ENCODE measurements around the gene TMEM201. TPM values are rescaled to one million over a fixed set of nuclear protein-coding genes. Genes with fewer than 3 reads are reported as not detected.

The TMEM201 gene
- polyA plus RNA-seq, 1 donor: 17.1 TPM

DNA sequence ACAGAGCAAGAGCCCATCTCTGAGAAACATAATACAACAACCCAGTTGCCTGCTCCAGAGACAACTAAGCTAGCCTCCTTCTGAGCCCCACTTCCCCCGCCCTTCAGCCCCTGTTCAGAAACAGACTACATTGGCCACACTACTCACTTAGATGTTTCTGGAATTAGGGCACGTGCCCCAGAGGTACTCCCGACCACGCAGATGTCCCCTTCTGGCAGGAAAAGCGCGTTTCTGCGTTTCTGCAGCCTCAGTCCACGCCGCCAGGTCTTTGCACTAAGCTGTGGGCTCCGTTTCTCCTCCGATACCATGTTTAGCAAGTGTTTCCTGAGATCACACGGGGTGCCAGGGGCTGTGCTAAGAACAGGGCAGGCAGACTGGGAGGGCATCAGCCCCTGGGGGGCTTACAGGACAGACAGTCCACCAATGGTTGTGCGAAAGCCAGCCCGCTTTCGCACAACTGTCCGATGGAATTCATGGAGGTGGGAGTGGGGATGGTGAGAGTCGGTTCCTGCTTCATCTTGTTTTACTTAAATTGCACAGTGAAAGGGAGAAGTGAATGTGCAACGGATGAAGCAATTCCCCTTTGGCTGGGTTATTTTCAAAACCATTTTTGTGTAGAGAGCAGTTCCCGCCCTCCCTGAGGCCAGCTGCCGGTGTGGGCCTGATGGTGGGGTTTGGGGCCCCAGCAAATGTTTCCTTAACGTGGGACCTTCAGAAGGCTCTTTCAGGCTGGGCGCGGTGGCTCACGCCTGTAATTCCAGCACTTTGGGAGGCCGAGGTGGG lies 65.5 kb downstream of the TMEM201 start:
- DNase-seq: no peak

DNA sequence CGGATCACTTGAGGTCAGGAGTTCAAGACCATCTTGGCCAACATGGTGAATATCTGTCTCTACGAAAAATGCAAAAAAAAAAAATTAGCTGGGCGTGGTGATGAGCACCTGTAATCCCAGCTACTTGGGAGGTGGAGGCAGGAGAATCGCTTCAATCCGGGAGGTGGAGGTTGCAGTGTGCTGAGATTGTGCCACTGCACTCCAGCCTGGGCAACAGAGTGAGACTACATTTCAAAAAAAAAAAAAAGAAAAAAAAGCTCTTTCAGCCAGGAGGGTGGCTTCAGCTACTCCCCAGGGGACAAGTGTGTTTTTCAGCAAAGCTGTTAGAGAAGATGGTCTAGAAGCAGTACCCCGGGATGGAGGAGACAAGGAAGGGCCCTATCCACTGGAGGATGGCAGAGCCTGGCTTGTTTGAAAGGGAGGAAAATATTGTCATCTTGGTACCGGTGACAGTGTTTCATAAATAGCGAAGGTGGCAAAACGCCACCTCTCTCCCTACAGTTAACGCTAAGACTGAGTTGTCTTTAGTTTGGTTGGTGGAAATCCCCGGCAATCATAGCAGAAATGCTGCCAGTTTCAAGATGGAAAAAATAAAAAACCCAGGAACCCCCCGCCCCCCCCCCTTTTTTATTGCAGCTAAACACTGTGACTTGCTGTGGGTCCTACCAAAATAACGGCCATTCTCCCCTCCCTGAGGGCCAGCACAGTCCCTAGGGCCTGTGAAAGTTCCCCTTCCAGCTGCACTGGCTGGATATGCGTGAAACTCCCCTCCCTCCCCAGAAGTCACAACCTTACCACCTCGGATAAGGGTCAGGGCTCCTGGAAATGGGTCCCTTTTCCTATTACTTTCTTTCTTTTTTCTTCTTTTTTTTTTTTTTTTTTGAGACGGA lies 66.4 kb downstream of the TMEM201 start:
- DNase-seq: no peak

DNA sequence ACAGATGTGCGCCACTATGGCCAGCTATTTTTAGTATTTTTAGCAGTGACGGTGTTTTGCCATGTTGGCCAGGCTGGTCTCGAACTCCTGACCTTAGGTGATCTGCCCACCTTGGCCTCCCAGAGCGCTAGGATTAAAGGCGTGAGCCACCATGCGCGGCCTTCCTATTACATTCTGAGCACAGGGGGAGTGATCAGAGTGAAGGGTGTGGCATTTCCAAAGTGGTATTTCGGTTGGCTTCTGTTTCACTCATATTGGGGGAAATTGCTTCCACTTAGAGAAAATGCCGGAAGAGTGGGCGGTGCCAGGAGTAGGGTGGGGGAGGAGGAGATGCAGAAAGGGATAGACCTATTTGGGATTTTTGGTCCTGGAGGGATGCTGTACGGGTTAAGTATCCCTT lies 67.1 kb downstream of the TMEM201 start:
- no peak for DNase-seq

DNA sequence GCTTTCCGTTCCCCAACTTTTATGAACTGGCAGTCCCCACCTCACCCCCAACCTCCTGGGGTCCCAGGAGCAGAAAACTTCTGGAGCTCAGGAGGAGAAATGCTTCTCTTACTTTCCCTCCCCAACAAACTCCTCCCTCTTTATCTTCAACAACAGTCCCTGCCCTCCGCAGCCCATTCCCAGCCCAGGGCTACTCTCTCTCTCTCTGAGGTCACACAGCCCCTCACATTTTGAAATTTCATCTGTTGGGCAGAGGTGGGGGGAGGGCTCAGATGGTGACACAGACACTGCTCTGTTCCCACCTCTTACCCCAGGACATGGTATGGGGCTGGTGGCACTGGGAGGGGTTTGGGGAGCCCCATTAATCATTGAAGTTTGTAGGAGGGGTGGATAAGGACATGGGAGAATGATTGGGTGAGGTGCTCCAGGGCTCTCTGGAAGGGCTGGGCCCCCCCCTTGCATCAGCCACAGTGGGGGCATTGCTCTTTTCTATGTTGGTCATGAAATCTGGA lies 68.9 kb downstream of the TMEM201 start:
- no peak for DNase-seq

DNA sequence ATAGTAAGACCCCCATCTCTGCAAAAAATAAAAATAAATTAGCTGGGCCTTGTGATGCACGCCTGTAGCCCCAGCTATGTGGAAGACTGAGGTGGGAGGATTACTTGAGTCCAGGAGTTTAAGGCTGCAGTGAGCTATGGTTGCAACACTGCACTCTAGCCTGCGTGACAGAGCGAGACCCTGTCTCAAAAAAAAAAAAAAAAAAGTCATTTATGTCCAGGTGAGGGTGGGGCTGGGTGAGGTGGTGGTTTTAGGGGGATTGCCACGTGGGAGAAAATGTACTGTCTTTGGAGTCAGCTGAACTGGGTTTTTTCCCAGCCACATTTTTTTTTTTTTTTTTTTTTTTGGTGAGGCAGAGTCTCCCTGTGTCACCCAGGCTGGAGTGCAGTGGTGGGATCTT lies 69.5 kb downstream of the TMEM201 start:
- no peak for DNase-seq

DNA sequence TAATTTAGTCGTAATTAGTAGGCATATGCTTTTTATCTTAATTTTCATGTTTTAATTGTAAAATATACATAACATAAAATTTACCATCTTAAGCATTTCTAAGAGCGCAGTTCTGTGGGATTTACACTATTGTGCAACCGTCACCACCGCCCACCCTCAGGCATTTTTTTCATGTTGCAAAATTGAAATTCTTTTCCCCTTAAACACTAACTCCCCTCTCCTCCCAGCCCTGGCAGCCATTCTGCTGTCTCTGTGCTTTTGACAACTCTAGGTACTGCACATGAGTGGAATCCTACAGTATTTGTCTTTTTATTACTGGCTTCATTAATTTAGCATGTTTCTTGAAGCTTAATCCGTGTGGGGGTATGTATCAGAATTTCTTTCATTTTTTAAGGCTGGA lies 70.6 kb downstream of the TMEM201 start:
- DNase-seq: no peak

DNA sequence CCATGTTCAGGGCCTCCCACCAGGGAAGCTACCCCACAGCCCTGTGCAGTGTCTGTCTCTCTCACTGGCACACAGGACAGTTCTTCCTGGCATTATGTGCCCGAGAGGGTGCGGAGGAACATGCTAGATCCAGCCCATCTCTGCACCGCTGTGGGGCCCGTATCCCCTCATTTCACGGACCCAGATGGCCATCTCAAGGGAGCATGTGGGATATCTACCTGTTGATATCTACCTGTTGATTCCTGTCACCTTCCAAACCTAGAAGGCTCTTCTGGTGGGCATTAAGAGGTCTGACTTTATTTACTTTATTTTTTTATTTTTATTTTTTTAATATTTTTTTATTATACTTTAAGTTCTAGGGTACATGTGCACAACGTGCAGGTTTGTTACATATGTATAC lies 74.5 kb downstream of the TMEM201 start:
- DNase-seq: no peak

Other genes with a start within 250 kb of the TMEM201 start
- gene SLC25A33, start 49.4 kb upstream of the TMEM201 start, polyA plus RNA-seq (ENCODE audit: insufficient read length): 4.4 TPM
- gene PIK3CD, start 62.8 kb downstream of the TMEM201 start, polyA plus RNA-seq (ENCODE audit: insufficient read length): 7.0 TPM
- 151 TPM for gene CLSTN1, start 235.1 kb downstream of the TMEM201 start, polyA plus RNA-seq (ENCODE audit: insufficient read length)

Data from left kidney (tissue), 2 donors.